ENCODE measurements around the gene RNF187.

The RNF187 gene

GRCh38 chr1:228515200-228515834, 28.1 kb downstream of the RNF187 start:
- DNase-seq (ENCODE audit: low read depth): no peak
- no peak overlapping the region for H3K4me3 ChIP-seq (ENCODE audit: low read depth, low read length)
- TF ChIP-seq CTCF (IDR thresholded peaks at IDR 0.05; ENCODE audit: low read depth, low read length, missing control alignments): peak; percentile 56

GRCh38 chr1:228517655-228518054, 30.5 kb downstream of the RNF187 start:
- no peak for TF ChIP-seq CTCF (IDR thresholded peaks at IDR 0.05; ENCODE audit: low read depth, low read length, missing control alignments)
- no peak overlapping the region for H3K4me3 ChIP-seq (ENCODE audit: low read depth, low read length)
- no peak for DNase-seq (ENCODE audit: low read depth)

- TF ChIP-seq CTCF (IDR thresholded peaks at IDR 0.05; ENCODE audit: low read depth, low read length, missing control alignments): no peak
- H3K4me3 ChIP-seq (ENCODE audit: low read depth, low read length): no peak overlapping the region
- no peak for DNase-seq (ENCODE audit: low read depth)
Observed at GRCh38 chr1:228527596-228527995, 40.4 kb downstream of the RNF187 start.

GRCh38 chr1:228528612-228529011, 41.4 kb downstream of the RNF187 start:
- no peak for DNase-seq (ENCODE audit: low read depth)
- no peak for TF ChIP-seq CTCF (IDR thresholded peaks at IDR 0.05; ENCODE audit: low read depth, low read length, missing control alignments)
- H3K4me3 ChIP-seq (ENCODE audit: low read depth, low read length): no peak overlapping the region

GRCh38 chr1:228530086-228530758, 43.0 kb downstream of the RNF187 start:
- TF ChIP-seq CTCF (IDR thresholded peaks at IDR 0.05; ENCODE audit: low read depth, low read length, missing control alignments): no peak
- no peak overlapping the region for H3K4me3 ChIP-seq (ENCODE audit: low read depth, low read length)
- no peak for DNase-seq (ENCODE audit: low read depth)

GRCh38 chr1:228530951-228531731, 44.0 kb downstream of the RNF187 start:
- TF ChIP-seq CTCF (IDR thresholded peaks at IDR 0.05; ENCODE audit: low read depth, low read length, missing control alignments): no peak
- H3K4me3 ChIP-seq (ENCODE audit: low read depth, low read length): no peak overlapping the region
- DNase-seq (ENCODE audit: low read depth): no peak
